Measurements from ENCODE around the gene ST3GAL5. TPM values are rescaled to one million over a fixed set of nuclear protein-coding genes. Genes with fewer than 3 reads are reported as not detected.
A peak's percentile ranks its signal among the peaks of the same experiment; 100 is the strongest.

Gene ST3GAL5
- total RNA-seq, 5 donors from 2014 or later (not counting 1 experiment from before 2014, with no cell fraction given), result 22.8 to 56.2 (median 31.9) TPM

DNA sequence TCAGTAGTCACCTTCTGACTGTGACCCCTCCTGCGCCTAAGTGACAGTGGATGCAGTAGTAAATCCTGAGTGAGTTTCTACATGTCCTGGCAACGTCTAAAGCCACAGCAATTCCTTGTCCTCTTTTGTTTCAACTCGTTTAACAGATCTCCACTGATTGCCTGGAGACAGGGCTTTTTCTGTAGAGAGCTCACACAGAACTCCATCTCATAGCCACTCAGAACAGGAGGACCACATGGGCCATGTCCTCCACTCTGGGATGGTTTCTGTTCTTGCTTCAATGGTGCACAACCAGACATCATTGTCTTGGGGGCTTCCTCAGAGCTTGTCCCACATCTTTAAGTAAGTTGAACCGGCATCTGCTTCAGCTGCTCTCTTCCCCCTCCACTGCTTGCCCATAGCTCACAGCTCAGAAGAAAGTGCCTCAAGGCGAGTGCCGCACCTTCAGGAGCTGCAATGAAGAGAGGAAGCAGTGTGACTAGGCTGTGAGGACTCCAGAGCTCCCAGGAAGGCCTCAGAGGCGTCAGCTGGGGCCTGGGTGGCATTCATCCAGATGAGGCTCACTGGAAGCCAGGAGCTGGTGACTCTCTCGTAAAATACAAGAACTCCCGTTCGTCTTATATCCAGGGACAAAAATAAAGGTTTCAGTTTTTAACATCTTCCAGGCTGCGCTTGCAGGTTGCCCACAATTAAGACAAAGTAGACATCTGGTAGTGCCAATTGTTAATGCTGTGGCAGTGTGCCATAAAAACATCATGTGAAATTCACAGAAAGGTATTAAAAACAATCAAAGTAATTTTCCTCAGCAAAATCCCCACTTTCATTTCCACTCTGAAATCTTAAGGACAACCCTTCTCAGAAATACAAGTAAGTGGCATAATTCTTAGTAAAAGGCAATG lies 37.3 kb downstream of the ST3GAL5 start:
- Mint-ChIP-seq H3K36me3 (peaks cover 46% of the 10 kb centered on the region), H3K27me3 (no peaks in the 10 kb centered on the region), H3K9me3 (peaks cover 2 to 10% (median 4%) of the 10 kb centered on the region in 3 donors), H3K4me1 (peaks cover 70 to 91% (median 83%) of the 10 kb centered on the region in 3 donors), H3K27ac (peak overlapping the region; percentile 99 to 100), H3K4me3 (peak overlapping the region; percentile 69 to 81 (median 77))
- ATAC-seq (replicated peaks in 1 of 4) (peak in 1 of 4 experiments; percentile 14), DNase-seq (peak in 10 of 35 experiments; percentile 13 to 57 (median 28))
- ChIA-PET POLR2A (interaction anchor here (0.6 to 1.0 kb wide), 5 partner anchors 18 to 247 kb away, joined by 3 to 9 read pairs (median 3); no protein-coding TSS in a partner anchor), CTCF (interaction anchor here in 1 of 2 donors (0.5 to 4.3 kb wide), 6 partner anchors 20 to 233 kb away, joined by 3 to 40 read pairs (median 4); partner anchors contain the start of gene ST3GAL5)
- WGBS (ENCODE audit: insufficient coverage), result 32% methylated on average over 6 of the region's 11 CpGs
- no peaks in the 10 kb centered on the region for H3K27me3 ChIP-seq (replicated peaks in 1 of 2; ENCODE audit: control insufficient read depth in 2 of 2, extremely low read depth in 1 of 2, insufficient read depth in 2 of 2, low read length in 1 of 2)
- no peaks in the 10 kb centered on the region for H3K9me3 ChIP-seq
- peaks cover 35 to 67% of the 10 kb centered on the region in 2 experiments for H3K4me1 ChIP-seq (ENCODE audit: control insufficient read depth in 1 of 2, extremely low read depth in 1 of 2, insufficient read depth in 2 of 2, low read length in 2 of 2)
- H3K4me3 ChIP-seq (ENCODE audit: control insufficient read depth in 1 of 2, extremely low read depth in 1 of 2, low read length in 1 of 2), result peak overlapping the region in 1 of 2 donors; percentile 3
- H3K27ac ChIP-seq (ENCODE audit: low read length), result peak overlapping the region; percentile 97
- H3K36me3 ChIP-seq (ENCODE audit: control insufficient read depth in 2 of 2, extremely low read depth in 1 of 2, insufficient read depth in 1 of 2, low read length in 1 of 2), result peaks cover 6 to 16% of the 10 kb centered on the region in 2 donors

DNA sequence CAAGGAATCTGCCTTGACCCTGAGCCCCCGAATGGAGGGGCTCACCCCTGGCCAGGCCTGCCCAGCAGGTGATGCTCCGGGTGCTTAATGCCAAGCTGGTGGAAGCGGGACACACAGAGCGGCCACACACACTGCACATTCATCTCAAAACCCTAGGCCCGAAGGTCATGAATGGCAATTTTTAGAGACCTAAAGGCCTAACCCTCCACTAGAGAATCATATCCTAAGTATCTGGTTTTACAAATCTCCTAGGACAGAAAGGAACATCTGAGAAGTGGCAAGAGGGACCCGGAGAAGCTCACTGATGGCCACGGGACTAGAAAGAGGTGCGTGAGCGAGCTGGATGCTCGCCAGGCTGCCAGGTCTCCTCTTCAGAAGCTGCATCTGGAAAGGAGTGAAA lies 38.3 kb downstream of the ST3GAL5 start:
- H3K4me3 Mint-ChIP-seq, result peak overlapping the region in 2 of 3 donors; percentile 25 to 69
- Histone ChIP-seq H3K27ac (ENCODE audit: low read length) (peak overlapping the region; percentile 97), H3K36me3 (ENCODE audit: control insufficient read depth in 2 of 2, extremely low read depth in 1 of 2, insufficient read depth in 1 of 2, low read length in 1 of 2) (peaks cover 6 to 20% of the 10 kb centered on the region in 2 donors), H3K9me3 (no peaks in the 10 kb centered on the region), H3K4me1 (ENCODE audit: control insufficient read depth in 1 of 2, extremely low read depth in 1 of 2, insufficient read depth in 2 of 2, low read length in 2 of 2) (peaks cover 35 to 72% of the 10 kb centered on the region in 2 experiments), H3K4me3 (ENCODE audit: control insufficient read depth in 1 of 2, extremely low read depth in 1 of 2, low read length in 1 of 2) (no peak overlapping the region), H3K27me3 (replicated peaks in 1 of 2; ENCODE audit: control insufficient read depth in 2 of 2, extremely low read depth in 1 of 2, insufficient read depth in 2 of 2, low read length in 1 of 2) (no peaks in the 10 kb centered on the region)
- POLR2A ChIA-PET, result interaction anchor here in 1 of 2 donors (0.7 to 0.9 kb wide), 2 partner anchors 29 to 186 kb away, joined by 3 to 6 read pairs; no protein-coding TSS in a partner anchor
- ATAC-seq (replicated peaks in 1 of 4), result no peak
- H3K9me3 Mint-ChIP-seq, result peaks cover 2 to 10% (median 4%) of the 10 kb centered on the region in 3 donors
- H3K27me3 Mint-ChIP-seq, result no peaks in the 10 kb centered on the region
- CTCF ChIA-PET, result interaction anchor here in 1 of 2 donors (1.3 to 4.3 kb wide), 3 partner anchors 23 to 186 kb away, joined by 3 to 40 read pairs (median 11); partner anchors contain the start of gene ST3GAL5
- peak overlapping the region; percentile 99 to 100 for H3K27ac Mint-ChIP-seq
- H3K36me3 Mint-ChIP-seq, result peaks cover 44% of the 10 kb centered on the region
- DNase-seq, result no peak
- WGBS (ENCODE audit: insufficient coverage), result 90% methylated on average over 2 of the region's 10 CpGs
- H3K4me1 Mint-ChIP-seq, result peaks cover 68 to 84% (median 79%) of the 10 kb centered on the region in 3 donors

DNA sequence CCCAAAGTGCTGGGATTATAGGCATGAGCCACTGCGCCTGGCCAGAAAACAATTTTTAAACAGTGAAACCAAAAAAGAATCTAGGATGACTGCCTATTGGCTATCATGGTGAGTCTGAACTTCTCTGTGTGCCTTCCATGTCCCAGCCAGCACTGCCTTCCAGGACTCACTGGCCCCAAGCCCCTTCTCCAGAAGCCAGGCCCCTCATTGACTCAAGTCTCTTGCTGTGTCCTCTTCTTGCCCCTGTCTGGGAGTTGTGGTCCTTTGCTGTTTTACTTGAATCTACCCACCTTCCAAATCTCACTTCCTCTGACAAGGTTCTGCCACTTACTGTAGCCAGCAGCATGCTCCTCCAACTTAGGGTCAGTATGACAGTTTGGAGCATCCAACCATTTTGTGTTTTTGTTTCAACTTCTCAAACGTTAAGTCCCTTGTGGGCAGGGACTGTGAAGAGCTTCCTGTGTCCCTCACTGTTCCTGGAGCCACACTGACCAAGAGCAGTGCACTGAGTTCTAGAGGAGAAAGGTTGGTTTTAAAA lies 41.7 kb downstream of the ST3GAL5 start:
- H3K27me3 ChIP-seq (replicated peaks in 1 of 2; ENCODE audit: control insufficient read depth in 2 of 2, extremely low read depth in 1 of 2, insufficient read depth in 2 of 2, low read length in 1 of 2), result no peaks in the 10 kb centered on the region
- ChIA-PET CTCF (interaction anchor here (0.9 to 1.3 kb wide), 2 partner anchors 20 kb away, joined by 3 read pairs; no protein-coding TSS in a partner anchor), POLR2A (interaction anchor here in 1 of 2 donors (0.6 kb wide), 1 partner anchor 198 kb away, joined by 4 read pairs; no protein-coding TSS in a partner anchor)
- Mint-ChIP-seq H3K4me1 (peaks cover 40 to 51% (median 45%) of the 10 kb centered on the region in 3 donors), H3K27ac (peak overlapping the region; percentile 62 to 81), H3K36me3 (peaks cover 58% of the 10 kb centered on the region), H3K4me3 (no peak overlapping the region), H3K9me3 (no peaks in the 10 kb centered on the region), H3K27me3 (no peaks in the 10 kb centered on the region)
- WGBS (ENCODE audit: insufficient coverage), result 100% methylated on average over 1 of the region's 2 CpGs
- no peak for DNase-seq
- no peak overlapping the region for H3K27ac ChIP-seq (ENCODE audit: low read length)
- H3K36me3 ChIP-seq (ENCODE audit: control insufficient read depth in 2 of 2, extremely low read depth in 1 of 2, insufficient read depth in 1 of 2, low read length in 1 of 2), result peaks cover 8 to 40% of the 10 kb centered on the region in 2 donors
- H3K9me3 ChIP-seq, result no peaks in the 10 kb centered on the region
- H3K4me3 ChIP-seq (ENCODE audit: control insufficient read depth in 1 of 2, extremely low read depth in 1 of 2, low read length in 1 of 2), result no peak overlapping the region
- ATAC-seq (replicated peaks in 1 of 4), result no peak
- peaks cover 10 to 42% of the 10 kb centered on the region in 2 experiments for H3K4me1 ChIP-seq (ENCODE audit: control insufficient read depth in 1 of 2, extremely low read depth in 1 of 2, insufficient read depth in 2 of 2, low read length in 2 of 2)

DNA sequence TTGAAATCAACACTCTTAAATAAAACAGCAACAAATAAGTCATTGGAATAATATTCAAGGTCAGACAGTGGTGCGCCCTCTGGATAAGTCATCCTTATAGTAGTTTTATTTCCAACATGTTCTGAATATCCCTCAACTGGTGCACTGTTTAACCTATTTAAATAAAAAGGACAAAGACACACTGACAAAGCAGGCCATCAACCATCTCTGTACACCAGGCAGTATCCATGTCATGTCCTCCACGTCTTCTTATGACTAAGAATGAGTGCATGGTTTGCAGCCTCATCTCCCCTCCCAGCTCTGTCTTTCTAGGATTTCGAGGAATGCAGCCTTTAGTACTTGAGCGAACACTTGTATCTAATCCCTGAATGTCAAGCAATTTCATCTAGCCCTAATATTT lies 42.4 kb downstream of the ST3GAL5 start:
- peaks cover 6 to 47% of the 10 kb centered on the region in 2 donors for H3K36me3 ChIP-seq (ENCODE audit: control insufficient read depth in 2 of 2, extremely low read depth in 1 of 2, insufficient read depth in 1 of 2, low read length in 1 of 2)
- no peaks in the 10 kb centered on the region for H3K9me3 ChIP-seq
- H3K4me3 ChIP-seq (ENCODE audit: control insufficient read depth in 1 of 2, extremely low read depth in 1 of 2, low read length in 1 of 2), result no peak overlapping the region
- Mint-ChIP-seq H3K9me3 (no peaks in the 10 kb centered on the region), H3K27ac (peak overlapping the region in 1 of 2 donors; percentile 81), H3K36me3 (peaks cover 64% of the 10 kb centered on the region), H3K4me3 (no peak overlapping the region), H3K27me3 (no peaks in the 10 kb centered on the region), H3K4me1 (peaks cover 38 to 44% (median 39%) of the 10 kb centered on the region in 3 donors)
- ATAC-seq (replicated peaks in 1 of 4) (no peak), DNase-seq (no peak)
- no peak overlapping the region for H3K27ac ChIP-seq (ENCODE audit: low read length)
- 100% methylated on average over 3 of the region's 4 CpGs for WGBS (ENCODE audit: insufficient coverage)
- H3K4me1 ChIP-seq (ENCODE audit: control insufficient read depth in 1 of 2, extremely low read depth in 1 of 2, insufficient read depth in 2 of 2, low read length in 2 of 2), result peaks cover 5 to 35% of the 10 kb centered on the region in 2 experiments
- ChIA-PET POLR2A (no interaction called here), CTCF (no interaction called here)
- no peaks in the 10 kb centered on the region for H3K27me3 ChIP-seq (replicated peaks in 1 of 2; ENCODE audit: control insufficient read depth in 2 of 2, extremely low read depth in 1 of 2, insufficient read depth in 2 of 2, low read length in 1 of 2)

DNA sequence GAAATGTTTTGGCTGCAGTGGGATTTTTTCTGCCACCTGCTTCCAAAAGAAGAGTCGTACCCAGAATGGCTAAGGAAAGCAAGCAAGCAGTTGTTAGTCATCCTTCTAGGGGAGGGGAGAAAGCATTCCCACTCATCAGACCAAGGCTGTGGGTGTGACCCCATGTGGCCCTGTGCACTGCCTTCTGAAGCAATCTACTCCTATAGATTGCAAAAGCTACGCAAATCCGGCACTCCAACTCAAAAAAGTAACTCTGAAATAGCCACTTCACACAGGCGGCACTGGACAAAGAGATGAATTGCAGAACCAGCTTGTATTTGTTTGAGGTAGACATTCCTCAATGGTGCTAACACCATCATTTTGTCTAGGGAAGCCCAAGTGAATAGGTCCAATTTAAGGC lies 44.3 kb downstream of the ST3GAL5 start:
- H3K36me3 ChIP-seq (ENCODE audit: control insufficient read depth in 2 of 2, extremely low read depth in 1 of 2, insufficient read depth in 1 of 2, low read length in 1 of 2), result peaks cover 9 to 58% of the 10 kb centered on the region in 2 donors
- ChIA-PET POLR2A (interaction anchor here in 1 of 2 donors (0.6 kb wide), 1 partner anchor 190 kb away, joined by 3 read pairs; no protein-coding TSS in a partner anchor), CTCF (no interaction called here)
- peaks cover 69% of the 10 kb centered on the region for H3K36me3 Mint-ChIP-seq
- H3K4me1 Mint-ChIP-seq, result peaks cover 30 to 35% (median 32%) of the 10 kb centered on the region in 3 donors
- no peak overlapping the region for H3K4me3 ChIP-seq (ENCODE audit: control insufficient read depth in 1 of 2, extremely low read depth in 1 of 2, low read length in 1 of 2)
- no peaks in the 10 kb centered on the region for H3K9me3 Mint-ChIP-seq
- no peaks in the 10 kb centered on the region for H3K9me3 ChIP-seq
- peaks cover 0 to 20% of the 10 kb centered on the region in 2 experiments for H3K4me1 ChIP-seq (ENCODE audit: control insufficient read depth in 1 of 2, extremely low read depth in 1 of 2, insufficient read depth in 2 of 2, low read length in 2 of 2)
- no CpG with 5 or more reads among the region's 4 CpGs for WGBS (ENCODE audit: insufficient coverage)
- DNase-seq (no peak), ATAC-seq (replicated peaks in 1 of 4) (no peak)
- H3K4me3 Mint-ChIP-seq, result no peak overlapping the region
- no peaks in the 10 kb centered on the region for H3K27me3 Mint-ChIP-seq
- no peak overlapping the region for H3K27ac Mint-ChIP-seq
- no peaks in the 10 kb centered on the region for H3K27me3 ChIP-seq (replicated peaks in 1 of 2; ENCODE audit: control insufficient read depth in 2 of 2, extremely low read depth in 1 of 2, insufficient read depth in 2 of 2, low read length in 1 of 2)
- no peak overlapping the region for H3K27ac ChIP-seq (ENCODE audit: low read length)

DNA sequence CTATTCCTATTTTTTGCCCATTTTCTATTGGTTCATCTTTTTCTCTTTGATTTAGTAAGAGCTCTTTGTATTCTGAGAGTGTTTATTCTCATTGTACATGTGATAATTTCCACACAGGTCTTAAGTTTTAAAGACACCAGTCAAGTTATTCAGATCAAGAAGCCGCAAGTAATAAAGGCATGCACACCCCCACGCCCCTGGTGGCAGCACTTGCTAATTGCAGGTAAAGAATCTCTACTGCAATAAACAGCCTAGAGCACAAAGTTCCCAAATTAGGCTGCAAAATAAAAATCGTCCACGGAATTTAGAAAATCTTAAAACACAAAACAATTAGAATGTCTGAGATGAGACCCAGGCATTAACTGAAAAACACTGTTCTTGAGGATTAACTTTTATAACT lies 45.2 kb downstream of the ST3GAL5 start:
- peaks cover 76% of the 10 kb centered on the region for H3K36me3 Mint-ChIP-seq

More for the DNA sequence above, 45.2 kb downstream of the ST3GAL5 start:
- Histone ChIP-seq H3K4me3 (ENCODE audit: control insufficient read depth in 1 of 2, extremely low read depth in 1 of 2, low read length in 1 of 2) (no peak overlapping the region), H3K27me3 (replicated peaks in 1 of 2; ENCODE audit: control insufficient read depth in 2 of 2, extremely low read depth in 1 of 2, insufficient read depth in 2 of 2, low read length in 1 of 2) (no peaks in the 10 kb centered on the region), H3K4me1 (ENCODE audit: control insufficient read depth in 1 of 2, extremely low read depth in 1 of 2, insufficient read depth in 2 of 2, low read length in 2 of 2) (peaks cover 0 to 18% of the 10 kb centered on the region in 2 experiments), H3K27ac (ENCODE audit: low read length) (no peak overlapping the region), H3K9me3 (no peaks in the 10 kb centered on the region), H3K36me3 (ENCODE audit: control insufficient read depth in 2 of 2, extremely low read depth in 1 of 2, insufficient read depth in 1 of 2, low read length in 1 of 2) (peaks cover 9 to 61% of the 10 kb centered on the region in 2 donors)
- H3K4me1 Mint-ChIP-seq, result peaks cover 31 to 37% (median 36%) of the 10 kb centered on the region in 3 donors
- POLR2A ChIA-PET, result no interaction called here
- H3K9me3 Mint-ChIP-seq, result no peaks in the 10 kb centered on the region
- CTCF ChIA-PET, result interaction anchor here in 1 of 2 donors (1.0 kb wide), 1 partner anchor 16 kb away, joined by 3 read pairs; no protein-coding TSS in a partner anchor
- H3K27ac Mint-ChIP-seq, result peak overlapping the region in 1 of 2 donors; percentile 32
- ATAC-seq (replicated peaks in 1 of 4) (no peak), DNase-seq (peak in 5 of 35 experiments; percentile 11 to 38 (median 25))
- 80% methylated on average over 1 of the region's 4 CpGs for WGBS (ENCODE audit: insufficient coverage)
- no peak overlapping the region for H3K4me3 Mint-ChIP-seq
- H3K27me3 Mint-ChIP-seq, result no peaks in the 10 kb centered on the region

All from T-cell (primary cell).